Coronary artery (tissue), 2 donors: Measurements from ENCODE around the gene ATP2C2.

Source experiments
- DNase-seq: peaks from one replicate; pipeline ENCODE4 v3.0.0-alpha.2; 2017; ENCODE audit warnings: low spot score
- H3K27ac ChIP-seq, 2 donors: fragments of 200-600 bp; sonication (generic); one replicate each; pipeline ENCODE4 v1.5.1; 2016 to 2019
- H3K4me3 ChIP-seq: fragments of 200-600 bp; sonication (generic); 2 replicates; pipeline ENCODE4 v1.5.1; 2016; ENCODE audit warnings: mild to moderate bottlenecking, moderate library complexity
- TF ChIP-seq, protein P1 (sequence below): fragments of 200-600 bp; sonication (generic); IDR thresholded peaks from one replicate; pipeline ENCODE4 v1.5.1; 2019; ENCODE audit warnings: antibody characterized with exemption

Gene ATP2C2

DNA sequence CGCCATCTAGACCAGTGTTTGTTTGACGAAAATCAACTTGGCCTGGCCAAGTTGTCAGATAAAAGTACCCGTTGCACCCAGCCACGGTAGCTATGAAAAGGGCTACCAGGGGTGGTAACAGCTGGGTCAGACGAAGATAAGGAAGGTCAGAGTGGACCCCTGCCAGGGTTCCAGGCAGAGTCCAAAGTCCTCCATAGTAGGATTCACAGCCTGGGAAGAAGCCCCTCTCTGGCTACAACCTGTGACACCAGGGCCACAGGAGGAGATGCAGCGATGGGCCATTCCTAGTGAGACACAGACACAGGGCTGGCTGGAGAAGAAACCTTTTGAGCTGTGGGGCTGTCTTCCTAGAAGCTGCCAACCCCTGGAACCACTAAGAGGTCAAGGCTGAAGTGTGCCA lies 96.8 kb downstream of the ATP2C2 start:
- no peak for DNase-seq
- H3K27ac ChIP-seq = no peak overlapping the region

DNA sequence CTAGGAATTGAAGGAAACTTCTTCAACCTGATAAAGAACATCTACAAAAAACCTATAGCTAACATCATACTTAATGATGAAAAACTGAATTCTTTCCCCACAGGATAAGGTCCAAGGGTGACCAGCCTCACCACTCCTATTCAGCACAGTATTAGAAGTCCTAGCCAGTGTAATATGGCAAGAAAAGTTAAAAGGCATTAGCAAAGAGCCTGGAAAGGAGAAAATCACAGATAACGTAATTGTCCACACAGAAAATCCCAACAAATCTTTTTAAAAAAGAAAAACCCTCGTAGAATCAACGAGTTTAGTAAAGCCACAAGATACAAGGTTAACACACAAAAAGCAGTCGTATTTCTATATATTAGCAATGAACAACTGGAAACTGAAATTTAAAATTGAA lies 98.4 kb downstream of the ATP2C2 start:
- DNase-seq = no peak
- no peak overlapping the region for H3K4me3 ChIP-seq
- TF ChIP-seq, protein P1, sequence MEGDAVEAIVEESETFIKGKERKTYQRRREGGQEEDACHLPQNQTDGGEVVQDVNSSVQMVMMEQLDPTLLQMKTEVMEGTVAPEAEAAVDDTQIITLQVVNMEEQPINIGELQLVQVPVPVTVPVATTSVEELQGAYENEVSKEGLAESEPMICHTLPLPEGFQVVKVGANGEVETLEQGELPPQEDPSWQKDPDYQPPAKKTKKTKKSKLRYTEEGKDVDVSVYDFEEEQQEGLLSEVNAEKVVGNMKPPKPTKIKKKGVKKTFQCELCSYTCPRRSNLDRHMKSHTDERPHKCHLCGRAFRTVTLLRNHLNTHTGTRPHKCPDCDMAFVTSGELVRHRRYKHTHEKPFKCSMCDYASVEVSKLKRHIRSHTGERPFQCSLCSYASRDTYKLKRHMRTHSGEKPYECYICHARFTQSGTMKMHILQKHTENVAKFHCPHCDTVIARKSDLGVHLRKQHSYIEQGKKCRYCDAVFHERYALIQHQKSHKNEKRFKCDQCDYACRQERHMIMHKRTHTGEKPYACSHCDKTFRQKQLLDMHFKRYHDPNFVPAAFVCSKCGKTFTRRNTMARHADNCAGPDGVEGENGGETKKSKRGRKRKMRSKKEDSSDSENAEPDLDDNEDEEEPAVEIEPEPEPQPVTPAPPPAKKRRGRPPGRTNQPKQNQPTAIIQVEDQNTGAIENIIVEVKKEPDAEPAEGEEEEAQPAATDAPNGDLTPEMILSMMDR = no peak
- H3K27ac ChIP-seq = no peak overlapping the region

More for the DNA sequence above, 96.8 kb downstream of the ATP2C2 start:
- no peak overlapping the region for H3K4me3 ChIP-seq
- TF ChIP-seq, protein P1 = no peak

DNA sequence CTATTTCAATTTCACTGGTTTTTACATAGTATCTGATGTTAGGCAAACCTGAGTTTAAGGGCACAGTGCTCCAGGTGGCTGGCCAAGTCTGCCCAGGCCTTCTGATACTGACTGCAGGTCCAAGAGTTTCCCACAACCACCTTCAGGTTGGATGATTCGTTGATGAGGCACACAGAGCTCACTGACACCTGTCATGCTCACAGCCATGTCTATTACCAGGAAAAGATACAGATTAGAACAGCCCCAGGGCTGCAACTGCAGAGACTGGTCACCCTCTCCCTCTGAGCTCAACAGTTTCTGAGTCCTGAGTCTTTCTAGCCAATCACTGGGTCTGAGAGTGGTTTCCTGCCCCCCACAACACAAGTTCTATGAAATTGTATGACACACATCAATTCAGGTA lies 98.9 kb downstream of the ATP2C2 start:
- DNase-seq = peak; percentile 31
- TF ChIP-seq, protein P1 = no peak

DNA sequence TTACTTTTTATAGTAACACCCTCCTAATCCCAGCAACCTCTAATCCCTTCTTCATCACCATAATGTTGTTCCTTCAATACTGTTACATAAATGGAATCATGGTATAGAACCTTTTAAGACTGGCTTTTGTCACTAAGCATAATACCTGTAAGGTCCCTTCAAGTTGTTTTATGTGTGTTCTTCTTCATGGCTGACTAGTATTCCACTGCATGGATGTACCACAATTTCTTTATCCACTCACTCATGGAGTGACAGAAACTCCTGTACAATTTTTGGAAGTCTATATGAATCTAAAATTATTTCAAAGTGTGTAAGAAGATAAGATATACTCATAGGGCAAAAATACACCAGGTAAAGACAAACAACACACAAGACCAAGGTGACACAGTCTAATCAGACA lies 99.4 kb downstream of the ATP2C2 start:
- TF ChIP-seq, protein P1 = no peak

More for the DNA sequence above, 98.9 kb downstream of the ATP2C2 start:
- Histone ChIP-seq H3K4me3 (no peak overlapping the region), H3K27ac (no peak overlapping the region)

DNA sequence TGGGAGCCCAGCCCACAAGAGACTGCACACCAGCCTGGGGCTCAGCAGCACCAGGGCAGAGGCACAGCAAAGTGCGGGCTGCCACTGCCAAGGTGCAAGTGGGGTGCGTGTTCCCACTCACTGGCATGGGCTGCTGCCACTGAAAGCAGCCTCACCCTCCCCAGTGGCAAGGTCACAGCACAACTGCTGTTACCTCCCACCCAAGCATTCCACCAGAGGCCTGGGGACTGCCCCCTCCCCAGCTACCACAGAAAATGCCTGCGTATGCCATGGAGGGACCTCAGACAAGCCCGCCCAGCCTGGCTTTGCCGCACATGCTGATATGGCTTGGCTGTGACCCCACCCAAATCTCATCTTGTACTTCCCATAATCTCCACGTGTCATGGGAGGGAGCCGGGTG lies 103.0 kb downstream of the ATP2C2 start:
- TF ChIP-seq, protein P1 = no peak
- Histone ChIP-seq H3K4me3 (no peak overlapping the region), H3K27ac (no peak overlapping the region)
- DNase-seq = peak; percentile 49

More for the DNA sequence above, 99.4 kb downstream of the ATP2C2 start:
- H3K27ac ChIP-seq = no peak overlapping the region
- DNase-seq = no peak
- no peak overlapping the region for H3K4me3 ChIP-seq

DNA sequence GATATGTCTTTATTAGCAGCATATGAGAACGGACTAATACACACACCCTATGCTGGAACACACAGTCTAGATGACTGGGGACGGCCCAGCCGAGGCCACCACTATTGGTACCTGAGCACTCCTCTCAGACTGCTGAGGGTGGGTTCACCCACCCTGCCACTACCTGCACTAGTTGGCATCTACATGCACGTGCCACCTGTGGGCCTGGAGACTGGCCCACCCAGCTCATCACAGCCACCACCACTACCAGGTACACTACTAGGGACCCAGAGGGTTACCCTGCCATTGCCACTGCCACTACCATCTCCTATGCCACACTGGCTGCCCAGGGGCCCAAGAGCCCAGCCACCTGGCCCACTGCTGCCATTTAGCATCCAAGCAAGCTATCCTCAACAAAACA lies 103.6 kb downstream of the ATP2C2 start:
- H3K4me3 ChIP-seq = no peak overlapping the region
- peak; percentile 50 for DNase-seq
- TF ChIP-seq, protein P1 = no peak
- no peak overlapping the region for H3K27ac ChIP-seq

DNA sequence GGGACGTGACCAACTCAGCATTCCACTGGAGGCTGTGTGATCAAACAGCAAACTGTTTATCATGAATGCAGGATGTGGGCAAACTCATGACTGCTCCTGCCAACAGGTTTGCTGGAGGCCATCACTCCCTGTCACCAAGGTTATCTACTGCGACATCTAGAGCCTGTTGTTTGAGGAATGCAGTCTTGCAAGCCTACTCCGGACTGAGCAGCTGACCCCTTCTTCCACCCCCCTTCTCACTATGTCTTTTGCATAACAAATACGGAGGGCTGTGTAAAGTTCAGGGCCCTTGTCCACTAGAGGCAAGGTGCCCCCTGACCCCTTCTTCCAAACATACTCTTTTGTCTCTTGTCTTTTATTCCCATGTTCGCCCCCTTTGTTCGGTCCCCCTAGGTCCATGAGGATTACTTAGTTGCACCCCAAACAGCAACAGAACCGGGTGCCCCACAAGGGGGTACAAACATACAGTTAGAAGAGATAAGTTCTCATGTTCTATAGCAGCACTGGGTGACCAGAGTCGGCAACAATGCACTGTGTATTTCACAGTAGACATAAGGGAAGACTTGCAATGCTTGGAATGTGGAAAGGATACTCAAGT lies 107.4 kb downstream of the ATP2C2 start:
- Histone ChIP-seq H3K4me3 (no peak overlapping the region), H3K27ac (no peak overlapping the region)
- peak; percentile 31 for DNase-seq
- TF ChIP-seq, protein P1 = no peak
